GM12878 (cell line): ENCODE data around the gene KRT6B. TPM values are rescaled to one million over a fixed set of nuclear protein-coding genes. Genes with fewer than 3 reads are reported as not detected.

Source experiments
- ASH2L ChIP-seq: fragments of 300-600, 200-600 bp; sonication (generic); IDR thresholded peaks from 2 replicates; pipeline ENCODE4 v1.6.1; 2017; ENCODE audit warnings: low read depth, mild to moderate bottlenecking, borderline replicate concordance
- CUX1 ChIP-seq: IDR thresholded peaks from 2 replicates; pipeline ENCODE4 v1.6.1; 2012; ENCODE audit warnings: improper control_type of control experiment, low read depth, low read length; ENCODE audit not compliant: insufficient replicate concordance
- RCOR1 ChIP-seq: conservative IDR thresholded peaks from 2 replicates; pipeline ENCODE4 v1.6.1; 2012; ENCODE audit warnings: low read depth, low read length, improper control_type of control experiment
- TBL1XR1 ChIP-seq: IDR thresholded peaks from 2 replicates; pipeline ENCODE4 v1.6.1; 2012; ENCODE audit warnings: low read depth, low read length, improper control_type of control experiment
- TCF12 ChIP-seq: IDR thresholded peaks from 2 replicates; pipeline ENCODE4 v1.6.1; 2011; ENCODE audit warnings: low read depth, mild to moderate bottlenecking, low read length
- ZNF687 ChIP-seq: fragments of 450-650 bp; IDR thresholded peaks from 2 replicates; pipeline ENCODE4 v1.6.1; 2017; ENCODE audit warnings: mild to moderate bottlenecking, moderate library complexity
- polyA plus RNA-seq, 11 experiments: library from polyadenylated mRNA; depleted of rRNA in 4 of 11; unstranded in 6 of 11; stranded (reverse) in 5 of 11; fragments of >200 nt; fragmentation: Nextera tagmentation in 4 of 11; fragmentation: Illumina TruSeq in 1 of 11; extraction: Ambion mirVana in 4 of 11; extraction: Trizol in 1 of 11; gene quantifications; 1 replicate in 1 of 11; 2 replicates in 10 of 11; pipeline versions ENCODE4 v1.2.1 to v1.2.3, GENCODE V29; 2011 to 2016; ENCODE audit warnings: inconsistent platforms in 2 of 11, missing spikeins in 2 of 11, low read depth in 1 of 11
- total RNA-seq, 4 experiments: library from RNA; depleted of rRNA in 3 of 4; stranded (reverse); fragments of >200 nt in 3 of 4; fragmentation: Illumina TruSeq in 1 of 4; extraction: Trizol in 1 of 4; gene quantifications; 2 replicates each; pipeline versions ENCODE4 v1.2.1 to v1.2.3, GENCODE V29; 2013 to 2021

KRT6B gene
- total and polyA plus RNA-seq, 10 of the 15 experiments (the other 5 are each of a cell fraction or from before 2014, with no cell fraction given), result 0.07 TPM; not detected in 9

- TF ChIP-seq ASH2L, result no peak
- TF ChIP-seq TCF12, result no peak
- no peak for TF ChIP-seq CUX1
- no peak for TF ChIP-seq TBL1XR1
- TF ChIP-seq ZNF687, result no peak
- TF ChIP-seq RCOR1, result no peak
These were observed 12.1 kb downstream of the KRT6B start (continued) for GRCh38 chr12:52439845-52440244.
